ENCODE data around the gene POC1B.

The POC1B gene

GRCh38 chr12:89383235-89384049, 142.4 kb downstream of the POC1B start:
- Histone ChIP-seq H3K9ac (ENCODE audit: insufficient read length, low read depth) (no peak overlapping the region), H3K4me3 (ENCODE audit: insufficient read length, low read depth) (no peak overlapping the region), H3K9me3 (ENCODE audit: insufficient read depth, low read length) (no peaks in the 10 kb centered on the region), H3K4me1 (ENCODE audit: insufficient read depth, insufficient read length) (no peaks in the 10 kb centered on the region), H3K36me3 (ENCODE audit: insufficient read depth, insufficient read length, low read length) (no peaks in the 10 kb centered on the region), H3K27me3 (ENCODE audit: insufficient read depth, insufficient read length) (no peaks in the 10 kb centered on the region)
- TF ChIP-seq ZNF274 (IDR thresholded peaks at IDR 0.05; ENCODE audit: low read depth, low read length), result no peak
- no peak for TF ChIP-seq SUZ12 (IDR thresholded peaks at IDR 0.05; ENCODE audit: extremely low read depth, insufficient read depth, insufficient read length)
- TF ChIP-seq YY1 (IDR thresholded peaks at IDR 0.05; ENCODE audit: insufficient read depth, insufficient read length), result no peak
- no peak for DNase-seq (ENCODE audit: low read depth, low spot score)

DNA sequence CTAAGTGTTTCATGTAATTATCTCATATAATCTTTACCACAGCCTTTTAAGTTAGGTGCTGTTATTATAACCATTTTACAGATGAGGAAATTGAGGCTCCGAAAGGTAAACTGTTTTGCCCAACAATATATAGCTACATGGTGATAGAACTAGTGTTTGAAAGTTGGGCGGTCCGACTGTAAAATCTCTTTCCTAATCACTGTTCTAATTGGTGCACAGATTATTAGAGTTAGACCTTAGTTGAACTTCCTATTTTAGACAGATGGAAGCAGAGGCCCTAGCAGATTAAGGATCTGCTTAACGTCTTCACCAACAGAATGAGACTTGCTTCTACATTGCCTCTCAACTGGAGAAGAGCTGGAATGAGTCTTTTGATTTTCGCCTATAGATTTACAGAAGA, 143.5 kb downstream of the POC1B start:
- no peaks in the 10 kb centered on the region for H3K4me1 ChIP-seq (ENCODE audit: insufficient read depth, insufficient read length)
- H3K36me3 ChIP-seq (ENCODE audit: insufficient read depth, insufficient read length, low read length), result no peaks in the 10 kb centered on the region
- TF ChIP-seq YY1 (IDR thresholded peaks at IDR 0.05; ENCODE audit: insufficient read depth, insufficient read length) (no peak), ZNF274 (IDR thresholded peaks at IDR 0.05; ENCODE audit: low read depth, low read length) (no peak), SUZ12 (IDR thresholded peaks at IDR 0.05; ENCODE audit: extremely low read depth, insufficient read depth, insufficient read length) (no peak)
- H3K27me3 ChIP-seq (ENCODE audit: insufficient read depth, insufficient read length), result no peaks in the 10 kb centered on the region
- H3K9me3 ChIP-seq (ENCODE audit: insufficient read depth, low read length), result no peaks in the 10 kb centered on the region
- no peak overlapping the region for H3K9ac ChIP-seq (ENCODE audit: insufficient read length, low read depth)
- H3K4me3 ChIP-seq (ENCODE audit: insufficient read length, low read depth), result no peak overlapping the region
- no peak for DNase-seq (ENCODE audit: low read depth, low spot score)

GRCh38 chr12:89379839-89380467, 145.9 kb downstream of the POC1B start:
- Histone ChIP-seq H3K9me3 (ENCODE audit: insufficient read depth, low read length) (no peaks in the 10 kb centered on the region), H3K4me3 (ENCODE audit: insufficient read length, low read depth) (no peak overlapping the region), H3K9ac (ENCODE audit: insufficient read length, low read depth) (no peak overlapping the region), H3K4me1 (ENCODE audit: insufficient read depth, insufficient read length) (no peaks in the 10 kb centered on the region), H3K27me3 (ENCODE audit: insufficient read depth, insufficient read length) (no peaks in the 10 kb centered on the region), H3K36me3 (ENCODE audit: insufficient read depth, insufficient read length, low read length) (no peaks in the 10 kb centered on the region)
- TF ChIP-seq ZNF274 (IDR thresholded peaks at IDR 0.05; ENCODE audit: low read depth, low read length) (no peak), YY1 (IDR thresholded peaks at IDR 0.05; ENCODE audit: insufficient read depth, insufficient read length) (no peak), SUZ12 (IDR thresholded peaks at IDR 0.05; ENCODE audit: extremely low read depth, insufficient read depth, insufficient read length) (no peak)
- DNase-seq (ENCODE audit: low read depth, low spot score), result no peak

DNA sequence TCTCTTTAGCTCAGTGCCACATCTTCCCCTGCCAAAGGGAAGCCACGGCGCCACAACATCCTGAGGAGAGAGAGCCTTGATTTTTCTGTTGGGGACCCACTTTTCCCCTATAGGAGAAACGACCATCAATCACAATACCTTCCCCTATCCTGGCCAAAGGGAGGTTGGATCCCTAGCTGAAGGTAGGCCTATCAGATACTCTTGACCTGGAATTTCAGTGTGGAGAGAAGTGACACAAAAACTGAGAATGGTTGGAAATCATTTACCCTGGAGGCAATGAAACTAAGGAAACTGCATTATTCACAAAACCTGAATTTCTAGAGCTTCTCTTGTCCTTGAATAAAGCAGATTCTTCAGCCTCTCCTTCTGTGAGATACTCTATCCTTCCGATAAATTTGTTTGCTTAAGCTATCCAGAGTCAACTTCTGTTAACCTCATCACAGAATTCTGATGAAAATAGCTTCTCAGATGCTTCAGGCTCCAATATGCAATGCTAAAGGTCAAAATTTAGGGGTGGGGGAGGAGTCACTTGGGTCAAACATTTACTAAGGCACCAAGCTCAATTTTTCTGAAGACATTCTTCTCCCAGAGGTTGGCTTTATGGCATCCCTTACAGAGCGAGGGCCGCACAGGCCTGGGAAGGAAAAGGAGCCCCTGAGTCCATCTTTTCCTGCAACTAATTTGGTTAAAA, 146.6 kb downstream of the POC1B start:
- H3K36me3 ChIP-seq (ENCODE audit: insufficient read depth, insufficient read length, low read length), result no peaks in the 10 kb centered on the region
- no peaks in the 10 kb centered on the region for H3K4me1 ChIP-seq (ENCODE audit: insufficient read depth, insufficient read length)
- no peak overlapping the region for H3K9ac ChIP-seq (ENCODE audit: insufficient read length, low read depth)
- H3K9me3 ChIP-seq (ENCODE audit: insufficient read depth, low read length), result no peaks in the 10 kb centered on the region
- H3K4me3 ChIP-seq (ENCODE audit: insufficient read length, low read depth), result no peak overlapping the region
- TF ChIP-seq ZNF274 (IDR thresholded peaks at IDR 0.05; ENCODE audit: low read depth, low read length) (no peak), YY1 (IDR thresholded peaks at IDR 0.05; ENCODE audit: insufficient read depth, insufficient read length) (no peak), SUZ12 (IDR thresholded peaks at IDR 0.05; ENCODE audit: extremely low read depth, insufficient read depth, insufficient read length) (no peak)
- DNase-seq (ENCODE audit: low read depth, low spot score), result no peak
- no peaks in the 10 kb centered on the region for H3K27me3 ChIP-seq (ENCODE audit: insufficient read depth, insufficient read length)

DNA sequence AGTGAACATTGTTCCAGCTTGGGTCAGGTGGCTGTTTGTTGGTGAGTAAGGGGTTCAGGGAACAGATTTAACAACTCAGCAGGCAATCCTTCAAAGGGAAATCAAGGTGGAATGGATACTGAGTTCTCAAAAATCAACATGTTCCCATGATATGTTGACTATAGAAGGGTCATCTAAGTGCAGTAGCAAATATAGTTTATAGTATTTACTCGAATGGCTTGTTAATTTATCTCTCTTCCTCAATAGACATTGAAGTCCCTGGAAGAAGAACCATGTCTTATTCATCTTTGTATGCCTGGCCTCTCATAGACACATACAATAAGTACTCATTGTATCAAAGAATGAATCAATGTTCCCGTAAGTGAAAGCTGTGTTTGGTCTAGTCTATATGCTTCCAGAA, 149.0 kb downstream of the POC1B start:
- Histone ChIP-seq H3K27me3 (ENCODE audit: insufficient read depth, insufficient read length) (no peaks in the 10 kb centered on the region), H3K9ac (ENCODE audit: insufficient read length, low read depth) (no peak overlapping the region), H3K4me3 (ENCODE audit: insufficient read length, low read depth) (no peak overlapping the region), H3K4me1 (ENCODE audit: insufficient read depth, insufficient read length) (no peaks in the 10 kb centered on the region), H3K36me3 (ENCODE audit: insufficient read depth, insufficient read length, low read length) (no peaks in the 10 kb centered on the region), H3K9me3 (ENCODE audit: insufficient read depth, low read length) (no peaks in the 10 kb centered on the region)
- DNase-seq (ENCODE audit: low read depth, low spot score), result no peak
- TF ChIP-seq YY1 (IDR thresholded peaks at IDR 0.05; ENCODE audit: insufficient read depth, insufficient read length), result no peak
- TF ChIP-seq ZNF274 (IDR thresholded peaks at IDR 0.05; ENCODE audit: low read depth, low read length), result no peak
- no peak for TF ChIP-seq SUZ12 (IDR thresholded peaks at IDR 0.05; ENCODE audit: extremely low read depth, insufficient read depth, insufficient read length)

GRCh38 chr12:89376202-89376529, 149.7 kb downstream of the POC1B start:
- H3K27me3 ChIP-seq (ENCODE audit: insufficient read depth, insufficient read length), result no peaks in the 10 kb centered on the region
- no peaks in the 10 kb centered on the region for H3K9me3 ChIP-seq (ENCODE audit: insufficient read depth, low read length)
- TF ChIP-seq ZNF274 (IDR thresholded peaks at IDR 0.05; ENCODE audit: low read depth, low read length), result no peak
- no peaks in the 10 kb centered on the region for H3K4me1 ChIP-seq (ENCODE audit: insufficient read depth, insufficient read length)
- no peak overlapping the region for H3K4me3 ChIP-seq (ENCODE audit: insufficient read length, low read depth)
- no peak for DNase-seq (ENCODE audit: low read depth, low spot score)
- H3K9ac ChIP-seq (ENCODE audit: insufficient read length, low read depth), result no peak overlapping the region
- H3K36me3 ChIP-seq (ENCODE audit: insufficient read depth, insufficient read length, low read length), result no peaks in the 10 kb centered on the region

All from NT2/D1 (cell line).